Memory B cell (primary cell): Measurements from ENCODE around the gene NMRK2.
"Not testable (repeated sequence)": the region's sequence is repeated elsewhere in the genome, so short reads cannot be mapped to it uniquely, and the experiment has no call there.

Experiments used
- ATAC-seq: fragments of 150-1000 bp; cut with Tn5 transposase; 2 replicates; pipeline ENCODE4 v1.10.0; 2021; ENCODE audit warnings: low read depth, mild to moderate bottlenecking, moderate library complexity
- DNase-seq, 2 donors: peaks; one replicate each; pipeline ENCODE4 v3.0.0; 2022; ENCODE audit warnings: low spot score in 2 of 2
- H3K27ac Mint-ChIP-seq: one replicate; pipeline ENCODE4 v1.8.0; 2022; ENCODE audit warnings: mild to moderate bottlenecking, moderate library complexity, mixed read lengths
- H3K27me3 Mint-ChIP-seq: one replicate; pipeline ENCODE4 v1.8.0; 2022; ENCODE audit warnings: mixed read lengths
- H3K36me3 Mint-ChIP-seq: one replicate; pipeline ENCODE4 v1.8.0; 2022; ENCODE audit warnings: mild to moderate bottlenecking, mixed read lengths
- H3K4me1 Mint-ChIP-seq: one replicate; pipeline ENCODE4 v1.8.0; 2022; ENCODE audit warnings: mixed read lengths
- H3K4me3 Mint-ChIP-seq: one replicate; pipeline ENCODE4 v1.8.0; 2022; ENCODE audit warnings: mild to moderate bottlenecking, moderate library complexity, mixed read lengths
- H3K9me3 Mint-ChIP-seq: one replicate; pipeline ENCODE4 v1.8.0; 2022; ENCODE audit warnings: mixed read lengths

Gene NMRK2

GRCh38 chr19:3932931-3933810 lies at the start of gene NMRK2:
Gene NMRK2, plus strand, starts transcription at chr19:3933069. Its CDS starts 603 bp downstream, at chr19:3933672.
- ATAC-seq (no peak), DNase-seq (no peak)
- H3K36me3 Mint-ChIP-seq, result no peaks in the 10 kb centered on the region
- H3K27ac Mint-ChIP-seq, result no peak within 1 kb of the TSS
- no peaks in the 10 kb centered on the region for H3K9me3 Mint-ChIP-seq
- peaks cover 10% of the 10 kb centered on the region for H3K27me3 Mint-ChIP-seq
- no peak within 1 kb of the TSS for H3K4me3 Mint-ChIP-seq
- no peaks in the 10 kb centered on the region for H3K4me1 Mint-ChIP-seq

GRCh38 chr19:3890591-3890990 lies 42.3 kb upstream of the NMRK2 start:
- Mint-ChIP-seq H3K27me3 (peaks cover 2% of the 10 kb centered on the region), H3K9me3 (no peaks in the 10 kb centered on the region), H3K4me3 (no peak overlapping the region), H3K27ac (no peak overlapping the region), H3K36me3 (no peaks in the 10 kb centered on the region), H3K4me1 (no peaks in the 10 kb centered on the region)
- DNase-seq (no peak), ATAC-seq (no peak)

GRCh38 chr19:3893509-3894179 lies 39.2 kb upstream of the NMRK2 start:
- Mint-ChIP-seq H3K4me1 (no peaks in the 10 kb centered on the region), H3K4me3 (no peak overlapping the region), H3K27ac (no peak overlapping the region), H3K36me3 (no peaks in the 10 kb centered on the region), H3K9me3 (no peaks in the 10 kb centered on the region), H3K27me3 (peaks cover 2% of the 10 kb centered on the region)
- DNase-seq (no peak), ATAC-seq (no peak)

GRCh38 chr19:3894959-3895358 lies 37.9 kb upstream of the NMRK2 start:
- H3K27ac Mint-ChIP-seq, H3K4me1 Mint-ChIP-seq, ATAC-seq, H3K36me3 Mint-ChIP-seq, DNase-seq, H3K27me3 Mint-ChIP-seq, H3K4me3 Mint-ChIP-seq, H3K9me3 Mint-ChIP-seq: not testable (repeated sequence)

- ATAC-seq (no peak), DNase-seq (no peak)
- Mint-ChIP-seq H3K9me3 (peaks cover 2% of the 10 kb centered on the region), H3K27me3 (peaks cover 2% of the 10 kb centered on the region), H3K4me3 (no peak overlapping the region), H3K36me3 (no peaks in the 10 kb centered on the region), H3K27ac (no peak overlapping the region), H3K4me1 (no peaks in the 10 kb centered on the region)
These were observed 37.1 kb upstream of the NMRK2 start for GRCh38 chr19:3895788-3896187.

GRCh38 chr19:3897936-3898335 lies 34.9 kb upstream of the NMRK2 start:
- no peak for ATAC-seq
- H3K9me3 Mint-ChIP-seq, result peaks cover 2% of the 10 kb centered on the region

GRCh38 chr19:3898426-3898825 lies 34.4 kb upstream of the NMRK2 start:
- DNase-seq (no peak), ATAC-seq (no peak)
- no peaks in the 10 kb centered on the region for H3K4me1 Mint-ChIP-seq
- no peak overlapping the region for H3K4me3 Mint-ChIP-seq
- peaks cover 6% of the 10 kb centered on the region for H3K27me3 Mint-ChIP-seq
- H3K36me3 Mint-ChIP-seq, result no peaks in the 10 kb centered on the region
- H3K27ac Mint-ChIP-seq, result no peak overlapping the region
- peaks cover 2% of the 10 kb centered on the region for H3K9me3 Mint-ChIP-seq

More at GRCh38 chr19:3897936-3898335, 34.9 kb upstream of the NMRK2 start:
- DNase-seq, result no peak
- peaks cover 6% of the 10 kb centered on the region for H3K27me3 Mint-ChIP-seq
- no peaks in the 10 kb centered on the region for H3K36me3 Mint-ChIP-seq
- H3K4me3 Mint-ChIP-seq, result no peak overlapping the region
- H3K4me1 Mint-ChIP-seq, result no peaks in the 10 kb centered on the region
- no peak overlapping the region for H3K27ac Mint-ChIP-seq

- Mint-ChIP-seq H3K4me3 (no peak overlapping the region), H3K27me3 (peaks cover 8% of the 10 kb centered on the region), H3K36me3 (peaks cover 3% of the 10 kb centered on the region), H3K9me3 (peaks cover 4% of the 10 kb centered on the region), H3K4me1 (no peaks in the 10 kb centered on the region), H3K27ac (no peak overlapping the region)
- DNase-seq (no peak), ATAC-seq (no peak)
These were observed 33.2 kb upstream of the NMRK2 start for GRCh38 chr19:3899531-3900294.

- Mint-ChIP-seq H3K4me1 (no peaks in the 10 kb centered on the region), H3K27ac (no peak overlapping the region), H3K9me3 (peaks cover 4% of the 10 kb centered on the region), H3K4me3 (no peak overlapping the region), H3K36me3 (peaks cover 3% of the 10 kb centered on the region), H3K27me3 (peaks cover 9% of the 10 kb centered on the region)
- DNase-seq (no peak), ATAC-seq (no peak)
These were observed 30.4 kb upstream of the NMRK2 start for GRCh38 chr19:3902317-3902973.

GRCh38 chr19:3904233-3904632 lies 28.6 kb upstream of the NMRK2 start:
- DNase-seq (no peak), ATAC-seq (no peak)
- peaks cover 9% of the 10 kb centered on the region for H3K27me3 Mint-ChIP-seq
- no peak overlapping the region for H3K27ac Mint-ChIP-seq
- H3K4me1 Mint-ChIP-seq, result no peaks in the 10 kb centered on the region
- H3K9me3 Mint-ChIP-seq, result peaks cover 2% of the 10 kb centered on the region
- H3K36me3 Mint-ChIP-seq, result peaks cover 3% of the 10 kb centered on the region
- H3K4me3 Mint-ChIP-seq, result no peak overlapping the region

GRCh38 chr19:3907626-3908265 lies 25.1 kb upstream of the NMRK2 start:
- peaks cover 3% of the 10 kb centered on the region for H3K36me3 Mint-ChIP-seq
- H3K27ac Mint-ChIP-seq, result no peak overlapping the region
- ATAC-seq (no peak), DNase-seq (no peak)
- no peak overlapping the region for H3K4me3 Mint-ChIP-seq
- H3K4me1 Mint-ChIP-seq, result no peaks in the 10 kb centered on the region
- peaks cover 7% of the 10 kb centered on the region for H3K27me3 Mint-ChIP-seq
- peaks cover 2% of the 10 kb centered on the region for H3K9me3 Mint-ChIP-seq

- DNase-seq, result no peak
These were observed 24.4 kb upstream of the NMRK2 start for GRCh38 chr19:3908266-3909054.

GRCh38 chr19:3910105-3910504 lies 22.8 kb upstream of the NMRK2 start:
- Mint-ChIP-seq H3K4me1 (no peaks in the 10 kb centered on the region), H3K27ac (no peak overlapping the region), H3K27me3 (peaks cover 6% of the 10 kb centered on the region), H3K36me3 (no peaks in the 10 kb centered on the region), H3K4me3 (no peak overlapping the region), H3K9me3 (no peaks in the 10 kb centered on the region)
- DNase-seq (no peak), ATAC-seq (no peak)

More at GRCh38 chr19:3908266-3909054, 24.4 kb upstream of the NMRK2 start:
- no peak overlapping the region for H3K4me3 Mint-ChIP-seq
- H3K27me3 Mint-ChIP-seq, result peaks cover 8% of the 10 kb centered on the region
- H3K36me3 Mint-ChIP-seq, result peaks cover 3% of the 10 kb centered on the region
- H3K4me1 Mint-ChIP-seq, result no peaks in the 10 kb centered on the region
- no peak overlapping the region for H3K27ac Mint-ChIP-seq
- ATAC-seq, result no peak
- H3K9me3 Mint-ChIP-seq, result peaks cover 2% of the 10 kb centered on the region
